K562 (cell line): ENCODE results near the gene PRDM16. TPM values are rescaled to one million over a fixed set of nuclear protein-coding genes. Genes with fewer than 3 reads are reported as not detected.

ENCODE experiments used
- ATAC-seq: fragments of 200-7000 bp; cut with Tn5 transposase; 3 replicates; pipeline ENCODE4 v1.9.1; 2020; ENCODE audit warnings: moderate library complexity
- BruUV-seq: library from RNA; stranded (reverse); fragments of 400-500 nt; replicated peaks from 2 replicates; lab custom pipeline; 2021; lab: Mats Ljungman, UMichigan
- CTCF ChIA-PET: fragments of 300-600 bp; formaldehyde crosslinking; extraction: SDS; loops from one replicate; lab custom pipeline; 2021; ENCODE audit warnings: low intra/inter-chr PET ratio; lab: Yijun Ruan, JAX
- POLR2A ChIA-PET: fragments of 300-600, 350-650 bp; sonication (Branson Sonifier 250); formaldehyde crosslinking; extraction: SDS; loops from one replicate; lab custom pipeline; 2021; ENCODE audit warnings: antibody characterized with exemption, inconsistent platforms; lab: Yijun Ruan, JAX
- DNase-seq, 4 experiments: peaks; one replicate each; pipeline versions ENCODE4 v3.0.0 to v3.0.0-alpha.2; 2011 to 2018; ENCODE audit warnings: low spot score in 3 of 4, mixed read lengths in 3 of 4; ENCODE audit errors: extremely low read depth in 1 of 4
- FAIRE-seq: peaks from 2 replicates; lab custom pipeline; 2011; peaks lifted over from hg19 to GRCh38; lab: Jason Lieb, UNC
- H2AFZ ChIP-seq: 2 replicates; pipeline ENCODE4 v1.6.0; 2011; ENCODE audit warnings: low read depth, low read length, control low read depth, inconsistent platforms
- H3K27ac ChIP-seq: fragments of 200-600 bp; 3 replicates; pipeline ENCODE4 v1.8.0; 2011; ENCODE audit warnings: low read depth, mild to moderate bottlenecking, control low read depth, inconsistent platforms, low read length, moderate library complexity, mixed read lengths; ENCODE audit errors: extremely low read depth
- H3K27me3 ChIP-seq, 2 experiments: fragments of 300-600 bp in 1 of 2; 2 replicates in 1 of 2; 3 replicates in 1 of 2; pipeline versions ENCODE4 v1.6.0 to v1.8.0; 2011; ENCODE audit warnings: inconsistent platforms in 2 of 2, low read length in 2 of 2, mild to moderate bottlenecking in 1 of 2, mixed read lengths in 1 of 2, moderate library complexity in 1 of 2; ENCODE audit not compliant: control insufficient read depth in 2 of 2, insufficient read depth in 2 of 2
- H3K36me3 ChIP-seq: fragments of 300-600 bp; 3 replicates; pipeline ENCODE4 v1.8.0; 2011; ENCODE audit warnings: mild to moderate bottlenecking, low read length, inconsistent platforms; ENCODE audit not compliant: control insufficient read depth, insufficient read depth
- H3K4me1 ChIP-seq, 2 experiments: fragments of 200-600 bp in 1 of 2; replicated peaks in 1 of 2; 2 replicates in 1 of 2; 3 replicates in 1 of 2; pipeline versions ENCODE4 v1.5.1 to v1.8.0; 2011; ENCODE audit warnings: inconsistent platforms in 2 of 2, low read length in 2 of 2, mild to moderate bottlenecking in 1 of 2, mixed read lengths in 1 of 2, moderate library complexity in 1 of 2; ENCODE audit not compliant: control insufficient read depth in 2 of 2, insufficient read depth in 2 of 2
- H3K4me2 ChIP-seq: 2 replicates; pipeline ENCODE4 v1.6.1; 2011; ENCODE audit warnings: low read length, control low read depth, inconsistent platforms, mixed read lengths; ENCODE audit not compliant: insufficient read depth
- H3K4me3 ChIP-seq: fragments of 200-600 bp; sonication (generic), shearing (Covaris generic); 2 replicates; pipeline ENCODE4 v1.5.1; 2016; ENCODE audit warnings: control low read depth, inconsistent platforms
- H3K79me2 ChIP-seq: fragments of 200-600 bp; 3 replicates; pipeline ENCODE4 v1.8.0; 2011; ENCODE audit warnings: low read length, inconsistent platforms; ENCODE audit not compliant: control insufficient read depth, insufficient read depth
- H3K9ac ChIP-seq, 2 experiments: 2 replicates each; pipeline versions ENCODE4 v1.6.0 to v1.6.1; 2011; ENCODE audit warnings: low read depth in 2 of 2, low read length in 2 of 2, control low read depth in 1 of 2, inconsistent platforms in 1 of 2, mild to moderate bottlenecking in 1 of 2, mixed read lengths in 1 of 2; ENCODE audit not compliant: insufficient read depth in 1 of 2
- H3K9me1 ChIP-seq: one replicate; pipeline ENCODE4 v1.6.0; 2011; ENCODE audit warnings: inconsistent platforms, mild to moderate bottlenecking, low read length, moderate library complexity; ENCODE audit not compliant: control insufficient read depth, insufficient read depth
- H3K9me3 ChIP-seq: replicated peaks from 2 replicates; pipeline ENCODE4 v1.5.1; 2011; ENCODE audit warnings: low read depth, low read length, inconsistent platforms; ENCODE audit not compliant: control insufficient read depth, insufficient read depth
- H4K20me1 ChIP-seq: replicated peaks from 2 replicates; pipeline ENCODE4 v1.6.1; 2011; ENCODE audit warnings: low read length, inconsistent platforms, mixed read lengths; ENCODE audit not compliant: control insufficient read depth, insufficient read depth
- CBFB ChIP-seq: sonication (generic); formaldehyde crosslinking; IDR thresholded peaks from 2 replicates; pipeline ENCODE4 v1.4.0; 2020; ENCODE audit warnings: mild to moderate bottlenecking, missing genetic modification reagents
- CHD2 ChIP-seq: IDR thresholded peaks from 2 replicates; pipeline ENCODE4 v1.6.1; 2011; ENCODE audit warnings: low read depth, low read length
- FOXA1 ChIP-seq: fragments of 450-650 bp; IDR thresholded peaks from 2 replicates; pipeline ENCODE4 v1.6.1; 2016; ENCODE audit warnings: mild to moderate bottlenecking, borderline replicate concordance
- POLR2A ChIP-seq: fragments of 450-650 bp; conservative IDR thresholded peaks from 2 replicates; pipeline ENCODE4 v1.6.1; 2016
- RREB1 ChIP-seq: fragments of 250-450 bp; sonication (Bioruptor Pico); IDR thresholded peaks from 2 replicates; pipeline ENCODE4 v1.4.0; 2020
- SMAD2 ChIP-seq: fragments of 150-350 bp; IDR thresholded peaks from 2 replicates; pipeline ENCODE4 v1.6.1; 2014; ENCODE audit warnings: low read depth, mild to moderate bottlenecking, low read length
- TBP ChIP-seq: optimal IDR thresholded peaks from 2 replicates; pipeline ENCODE3; 2011; ENCODE audit warnings: low read depth, low read length, improper control_type of control experiment
- THAP12 ChIP-seq: fragments of 250-450 bp; sonication (Bioruptor Pico); IDR thresholded peaks from 2 replicates; pipeline ENCODE4 v1.9.0; 2021; ENCODE audit warnings: mild to moderate bottlenecking, inconsistent platforms
- TRIM28 ChIP-seq: fragments of 450-650 bp; IDR thresholded peaks from 2 replicates; pipeline ENCODE4 v1.6.1; 2017
- WGBS: fragments of 100-300 bp; shearing (Covaris generic); methylation state at CpG from one replicate; pipeline ENCODE4 v1.1.6; 2016; ENCODE audit warnings: low coverage, mixed read lengths; ENCODE audit not compliant: insufficient coverage; ENCODE audit errors: missing lambda C conversion rate; 5-methylcytosine and 5-hydroxymethylcytosine counted together
- in situ Hi-C: fragments of 300-500 bp; cut with MboI; formaldehyde crosslinking; loops from 4 replicates; pipeline ENCODE4 v1.15.0; 2018; ENCODE audit warnings: inconsistent platforms, mixed read lengths
- intact Hi-C: fragments of 100-400 bp; cut with micrococcal nuclease; formaldehyde crosslinking; loops from 2 replicates; pipeline ENCODE4 v1.14.2; 2022
- polyA plus RNA-seq, 8 experiments: library from polyadenylated mRNA; depleted of rRNA in 4 of 8; stranded (reverse) in 5 of 8; unstranded in 3 of 8; fragments of >200 nt; fragmentation: Nextera tagmentation in 2 of 8; fragmentation: Illumina TruSeq in 1 of 8; extraction: Ambion mirVana in 2 of 8; extraction: Trizol in 1 of 8; gene quantifications; 2 replicates each; pipeline versions ENCODE4 v1.2.1 to v1.2.3, GENCODE V29; 2011 to 2014; ENCODE audit warnings: inconsistent platforms in 1 of 8, missing spikeins in 1 of 8
- total RNA-seq, 7 experiments: library from RNA; depleted of rRNA in 6 of 7; stranded (reverse); fragments of >200 nt in 6 of 7; fragmentation: Illumina TruSeq in 2 of 7; extraction: Trizol in 2 of 7; gene quantifications; 2 replicates each; pipeline versions ENCODE4 v1.2.1 to v1.2.3, GENCODE V29; 2011 to 2021; ENCODE audit warnings: low replicate concordance in 1 of 7
- TF ChIP-seq, protein P1 (sequence below), 2 experiments: IDR thresholded peaks in 1 of 2; conservative IDR thresholded peaks in 1 of 2; 2 replicates each; pipeline ENCODE4 v1.6.1; 2016; ENCODE audit warnings: low read depth in 2 of 2, mild to moderate bottlenecking in 1 of 2, missing compliant biosample characterization in 1 of 2, missing genetic modification characterization in 1 of 2, moderate library complexity in 1 of 2

Gene PRDM16
- total and polyA plus RNA-seq, 9 of the 15 experiments (the other 6 are each of a cell fraction or from before 2014, with no cell fraction given), result 0.10 to 0.27 TPM; not detected in 7

DNA sequence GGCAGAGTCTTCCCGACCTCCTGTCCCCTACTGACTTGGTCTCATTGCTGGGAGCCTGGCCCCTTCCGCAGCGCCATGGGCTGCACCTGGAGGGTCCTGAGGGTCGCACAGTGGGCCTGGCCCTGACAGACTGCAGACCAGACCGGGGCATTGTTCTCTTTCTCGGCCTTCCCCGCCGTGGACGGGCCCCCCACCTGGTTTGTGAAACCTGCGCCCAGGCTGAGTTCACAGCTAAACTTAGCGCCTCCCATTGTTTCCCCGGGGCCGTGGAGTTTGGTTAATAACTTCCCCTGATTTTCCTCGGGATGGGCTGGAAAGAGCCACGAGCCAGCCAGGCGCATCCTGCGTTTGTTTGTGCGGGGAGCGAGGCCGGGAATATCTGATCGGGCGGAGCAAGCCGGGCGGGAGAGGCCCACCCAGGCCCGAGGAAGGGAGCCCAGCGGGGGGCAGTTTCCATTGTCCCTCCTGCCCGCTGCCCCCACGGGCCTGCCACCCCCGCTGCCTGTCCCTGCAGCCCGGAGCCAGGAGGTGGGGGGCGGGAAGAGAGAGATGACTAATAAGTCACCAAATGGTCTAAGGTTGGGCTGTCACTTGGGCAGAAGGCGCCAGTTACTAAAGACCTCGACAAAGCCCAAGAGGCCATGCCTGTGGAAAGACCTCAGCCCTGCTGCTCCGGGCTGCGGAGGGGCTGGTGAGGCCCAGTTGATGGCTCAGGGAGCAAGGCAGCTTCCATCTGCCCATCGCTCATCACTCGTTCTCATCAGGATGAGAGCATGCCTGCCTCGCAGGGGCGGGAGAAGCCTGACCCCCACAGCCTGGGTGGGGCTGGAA lies 346.5 kb downstream of the PRDM16 start:
- POLR2A ChIA-PET, result interaction anchor here (0.6 kb wide), 2 partner anchors 65 to 415 kb away, joined by 3 read pairs; no protein-coding TSS in a partner anchor
- Histone ChIP-seq H3K9me1 (no peaks in the 10 kb centered on the region), H3K36me3 (no peaks in the 10 kb centered on the region), H4K20me1 (0 out of 2 replicates have a peak, but pooled peaks cover 4% of the 10 kb centered on the region), H3K27me3 (peaks cover 6 to 36% of the 10 kb centered on the region in 2 experiments; a peak in 4 of 5 replicates), H3K27ac (no peak overlapping the region), H3K4me2 (no peak overlapping the region), H3K79me2 (no peaks in the 10 kb centered on the region), H2AFZ (no peak overlapping the region), H3K9me3 (peaks cover 4% of the 10 kb centered on the region; the same call in 1 of the 2 replicates), H3K4me3 (no peak overlapping the region), H3K4me1 (peaks cover 0 to 10% of the 10 kb centered on the region in 2 experiments; a peak in 1 of 5 replicates), H3K9ac (no peak overlapping the region)
- in situ Hi-C loops (no loop called here), intact Hi-C loops (no loop called here)
- no peak for DNase-seq
- WGBS, result 2% methylated on average over 36 of the region's 39 CpGs
- no peak for ATAC-seq
- no peak for FAIRE-seq
- no TSS peak for BruUV-seq
- CTCF ChIA-PET, result no interaction called here
- TF ChIP-seq CBFB (CRISPR knock-in tag), result no peak
- TF ChIP-seq, protein P1, sequence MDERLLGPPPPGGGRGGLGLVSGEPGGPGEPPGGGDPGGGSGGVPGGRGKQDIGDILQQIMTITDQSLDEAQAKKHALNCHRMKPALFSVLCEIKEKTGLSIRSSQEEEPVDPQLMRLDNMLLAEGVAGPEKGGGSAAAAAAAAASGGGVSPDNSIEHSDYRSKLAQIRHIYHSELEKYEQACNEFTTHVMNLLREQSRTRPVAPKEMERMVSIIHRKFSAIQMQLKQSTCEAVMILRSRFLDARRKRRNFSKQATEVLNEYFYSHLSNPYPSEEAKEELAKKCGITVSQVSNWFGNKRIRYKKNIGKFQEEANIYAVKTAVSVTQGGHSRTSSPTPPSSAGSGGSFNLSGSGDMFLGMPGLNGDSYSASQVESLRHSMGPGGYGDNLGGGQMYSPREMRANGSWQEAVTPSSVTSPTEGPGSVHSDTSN (CRISPR knock-in tag; IDR thresholded peaks at IDR 0.05; ENCODE audit: low read depth), result no peak
- TF ChIP-seq, protein P1 (tag; conservative IDR thresholded peaks at IDR 0.05; ENCODE audit: low read depth), result no peak
- no peak for TF ChIP-seq SMAD2
- no peak for TF ChIP-seq THAP12 (CRISPR knock-in tag)
- no peak for TF ChIP-seq FOXA1
- no peak for TF ChIP-seq CHD2
- TF ChIP-seq TBP, result no peak
- TF ChIP-seq POLR2A, result no peak
- TF ChIP-seq TRIM28, result no peak
- TF ChIP-seq RREB1 (CRISPR knock-in tag), result no peak
